GM12878 (cell line): Measurements from ENCODE around the gene TSPAN11. TPM values are rescaled to one million over a fixed set of nuclear protein-coding genes. Genes with fewer than 3 reads are reported as not detected.

Source experiments
- ATF7 ChIP-seq: fragments of 450-650 bp; IDR thresholded peaks from 2 replicates; pipeline ENCODE4 v1.6.1; 2016; ENCODE audit warnings: low read depth, mild to moderate bottlenecking
- E4F1 ChIP-seq: fragments of 450-650 bp; IDR thresholded peaks from 2 replicates; pipeline ENCODE4 v1.6.1; 2018; ENCODE audit warnings: borderline replicate concordance, mild to moderate bottlenecking; ENCODE audit not compliant: partially characterized antibody
- JUNB ChIP-seq: IDR thresholded peaks from 2 replicates; pipeline ENCODE4 v1.6.1; 2016; ENCODE audit warnings: antibody characterized with exemption, mild to moderate bottlenecking
- RAD51 ChIP-seq: fragments of 450-650 bp; IDR thresholded peaks from 2 replicates; pipeline ENCODE4 v1.6.1; 2016; ENCODE audit warnings: moderate library complexity, mild to moderate bottlenecking, inconsistent platforms
- ZBTB33 ChIP-seq: fragments of 450-650 bp; IDR thresholded peaks from 2 replicates; pipeline ENCODE4 v1.6.1; 2017; ENCODE audit warnings: mild to moderate bottlenecking
- polyA plus RNA-seq, 11 experiments: library from polyadenylated mRNA; depleted of rRNA in 4 of 11; unstranded in 6 of 11; stranded (reverse) in 5 of 11; fragments of >200 nt; fragmentation: Nextera tagmentation in 4 of 11; fragmentation: Illumina TruSeq in 1 of 11; extraction: Ambion mirVana in 4 of 11; extraction: Trizol in 1 of 11; gene quantifications; 1 replicate in 1 of 11; 2 replicates in 10 of 11; pipeline versions ENCODE4 v1.2.1 to v1.2.3, GENCODE V29; 2011 to 2016; ENCODE audit warnings: inconsistent platforms in 2 of 11, missing spikeins in 2 of 11, low read depth in 1 of 11
- total RNA-seq, 4 experiments: library from RNA; depleted of rRNA in 3 of 4; stranded (reverse); fragments of >200 nt in 3 of 4; fragmentation: Illumina TruSeq in 1 of 4; extraction: Trizol in 1 of 4; gene quantifications; 2 replicates each; pipeline versions ENCODE4 v1.2.1 to v1.2.3, GENCODE V29; 2013 to 2021
- TF ChIP-seq, protein P1 (sequence below): fragments of 450-650 bp; IDR thresholded peaks from 2 replicates; pipeline ENCODE4 v1.6.1; 2017; ENCODE audit warnings: mild to moderate bottlenecking, low read depth, inconsistent platforms; ENCODE audit not compliant: poor library complexity, severe bottlenecking

Gene TSPAN11
- total and polyA plus RNA-seq, 10 of the 15 experiments (the other 5 are each of a cell fraction or from before 2014, with no cell fraction given): under 0.01 to 0.27 (median 0.04) TPM; not detected in 6

DNA sequence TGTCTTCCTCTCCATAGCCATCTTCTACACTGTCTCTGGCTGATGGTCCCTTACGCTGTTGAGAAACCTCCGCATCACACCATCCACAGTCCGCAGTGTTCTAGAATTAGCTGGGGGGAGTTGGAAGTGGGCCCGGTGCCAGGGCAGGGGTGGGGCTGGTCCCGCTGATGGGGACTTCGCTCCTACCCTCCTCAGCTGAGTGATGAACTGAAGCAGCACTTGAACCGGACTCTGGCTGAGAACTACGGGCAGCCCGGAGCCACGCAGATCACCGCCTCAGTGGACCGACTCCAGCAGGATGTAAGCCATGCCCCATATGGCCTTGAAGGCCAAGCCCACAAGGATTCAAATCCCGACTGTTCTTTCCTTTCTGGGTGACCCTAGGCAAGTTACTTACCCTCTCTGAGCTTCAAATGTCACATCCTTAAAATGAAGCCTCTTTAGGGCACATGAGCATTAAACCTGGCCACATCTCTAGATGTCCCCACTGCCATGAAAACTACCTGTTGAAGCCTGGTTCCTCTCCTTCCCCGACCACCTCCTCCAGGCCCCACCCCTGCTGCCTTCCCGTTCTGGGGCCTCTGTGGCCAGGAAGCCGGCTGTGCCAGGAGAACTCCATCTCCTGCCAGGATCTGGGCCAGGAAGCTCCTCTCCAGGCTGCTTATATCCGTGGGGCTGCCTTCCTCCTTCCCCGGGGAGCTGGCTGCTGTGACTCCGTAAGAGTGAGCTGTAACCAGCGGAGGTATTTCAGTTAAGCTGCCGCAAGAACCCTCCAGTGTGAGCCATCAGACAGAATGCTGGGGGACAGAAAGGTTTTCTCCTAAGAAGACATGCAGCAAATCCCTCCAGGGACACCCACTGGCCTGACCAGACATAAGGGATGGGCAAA lies 53.1 kb downstream of the TSPAN11 start (continued):
- TF ChIP-seq E4F1: no peak
- no peak for TF ChIP-seq JUNB
- no peak for TF ChIP-seq RAD51
- TF ChIP-seq ATF7: no peak
- TF ChIP-seq, protein P1, sequence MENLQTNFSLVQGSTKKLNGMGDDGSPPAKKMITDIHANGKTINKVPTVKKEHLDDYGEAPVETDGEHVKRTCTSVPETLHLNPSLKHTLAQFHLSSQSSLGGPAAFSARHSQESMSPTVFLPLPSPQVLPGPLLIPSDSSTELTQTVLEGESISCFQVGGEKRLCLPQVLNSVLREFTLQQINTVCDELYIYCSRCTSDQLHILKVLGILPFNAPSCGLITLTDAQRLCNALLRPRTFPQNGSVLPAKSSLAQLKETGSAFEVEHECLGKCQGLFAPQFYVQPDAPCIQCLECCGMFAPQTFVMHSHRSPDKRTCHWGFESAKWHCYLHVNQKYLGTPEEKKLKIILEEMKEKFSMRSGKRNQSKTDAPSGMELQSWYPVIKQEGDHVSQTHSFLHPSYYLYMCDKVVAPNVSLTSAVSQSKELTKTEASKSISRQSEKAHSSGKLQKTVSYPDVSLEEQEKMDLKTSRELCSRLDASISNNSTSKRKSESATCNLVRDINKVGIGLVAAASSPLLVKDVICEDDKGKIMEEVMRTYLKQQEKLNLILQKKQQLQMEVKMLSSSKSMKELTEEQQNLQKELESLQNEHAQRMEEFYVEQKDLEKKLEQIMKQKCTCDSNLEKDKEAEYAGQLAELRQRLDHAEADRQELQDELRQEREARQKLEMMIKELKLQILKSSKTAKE: no peak
- TF ChIP-seq ZBTB33: no peak
- TF ChIP-seq, all 136 proteins: peak for 0
